ENCODE data around the gene SNAP25.

The SNAP25 gene

DNA sequence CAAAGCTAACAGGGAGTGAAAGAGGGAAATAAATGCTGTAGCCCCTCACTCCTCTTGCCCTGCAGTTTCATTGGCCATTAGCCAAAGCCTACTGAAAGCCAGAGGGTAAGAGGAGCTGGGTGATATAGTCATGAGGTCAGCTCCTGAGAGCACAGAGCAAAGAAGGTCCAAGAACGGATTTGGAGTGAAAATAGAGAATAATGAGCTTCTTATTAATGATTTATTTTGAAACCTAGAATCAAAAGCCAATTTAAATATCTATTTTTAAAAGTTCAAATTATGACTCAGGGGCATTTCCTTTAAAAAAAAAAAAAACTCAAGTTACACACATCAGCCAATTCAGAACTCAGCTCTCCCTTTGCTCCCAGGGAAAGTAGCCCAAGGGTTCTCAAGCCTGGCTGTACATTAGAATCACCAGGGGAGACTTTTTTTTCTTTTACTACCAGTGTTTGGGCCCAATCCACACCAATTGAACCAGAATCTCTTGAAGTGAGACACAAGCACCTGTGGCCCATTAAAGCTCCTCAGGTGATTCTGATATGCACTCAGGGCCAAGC, 79.1 kb downstream of the SNAP25 start:
- Histone ChIP-seq H3K36me3 (no peaks in the 10 kb centered on the region), H3K4me1 (peaks cover 0 to 41% (median 0%) of the 10 kb centered on the region in 4 donors), H3K27ac (peak overlapping the region in 1 of 2 donors; percentile 17), H3K4me3 (no peak overlapping the region), H3K9me3 (no peaks in the 10 kb centered on the region), H3K27me3 (no peaks in the 10 kb centered on the region)
- TF ChIP-seq, protein P1, sequence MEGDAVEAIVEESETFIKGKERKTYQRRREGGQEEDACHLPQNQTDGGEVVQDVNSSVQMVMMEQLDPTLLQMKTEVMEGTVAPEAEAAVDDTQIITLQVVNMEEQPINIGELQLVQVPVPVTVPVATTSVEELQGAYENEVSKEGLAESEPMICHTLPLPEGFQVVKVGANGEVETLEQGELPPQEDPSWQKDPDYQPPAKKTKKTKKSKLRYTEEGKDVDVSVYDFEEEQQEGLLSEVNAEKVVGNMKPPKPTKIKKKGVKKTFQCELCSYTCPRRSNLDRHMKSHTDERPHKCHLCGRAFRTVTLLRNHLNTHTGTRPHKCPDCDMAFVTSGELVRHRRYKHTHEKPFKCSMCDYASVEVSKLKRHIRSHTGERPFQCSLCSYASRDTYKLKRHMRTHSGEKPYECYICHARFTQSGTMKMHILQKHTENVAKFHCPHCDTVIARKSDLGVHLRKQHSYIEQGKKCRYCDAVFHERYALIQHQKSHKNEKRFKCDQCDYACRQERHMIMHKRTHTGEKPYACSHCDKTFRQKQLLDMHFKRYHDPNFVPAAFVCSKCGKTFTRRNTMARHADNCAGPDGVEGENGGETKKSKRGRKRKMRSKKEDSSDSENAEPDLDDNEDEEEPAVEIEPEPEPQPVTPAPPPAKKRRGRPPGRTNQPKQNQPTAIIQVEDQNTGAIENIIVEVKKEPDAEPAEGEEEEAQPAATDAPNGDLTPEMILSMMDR (IDR thresholded peaks at IDR 0.05) = no peak
- intact Hi-C loops (cut with DNase I; ENCODE audit: low total_unique reads) = no loop called here
- no peak for DNase-seq

DNA sequence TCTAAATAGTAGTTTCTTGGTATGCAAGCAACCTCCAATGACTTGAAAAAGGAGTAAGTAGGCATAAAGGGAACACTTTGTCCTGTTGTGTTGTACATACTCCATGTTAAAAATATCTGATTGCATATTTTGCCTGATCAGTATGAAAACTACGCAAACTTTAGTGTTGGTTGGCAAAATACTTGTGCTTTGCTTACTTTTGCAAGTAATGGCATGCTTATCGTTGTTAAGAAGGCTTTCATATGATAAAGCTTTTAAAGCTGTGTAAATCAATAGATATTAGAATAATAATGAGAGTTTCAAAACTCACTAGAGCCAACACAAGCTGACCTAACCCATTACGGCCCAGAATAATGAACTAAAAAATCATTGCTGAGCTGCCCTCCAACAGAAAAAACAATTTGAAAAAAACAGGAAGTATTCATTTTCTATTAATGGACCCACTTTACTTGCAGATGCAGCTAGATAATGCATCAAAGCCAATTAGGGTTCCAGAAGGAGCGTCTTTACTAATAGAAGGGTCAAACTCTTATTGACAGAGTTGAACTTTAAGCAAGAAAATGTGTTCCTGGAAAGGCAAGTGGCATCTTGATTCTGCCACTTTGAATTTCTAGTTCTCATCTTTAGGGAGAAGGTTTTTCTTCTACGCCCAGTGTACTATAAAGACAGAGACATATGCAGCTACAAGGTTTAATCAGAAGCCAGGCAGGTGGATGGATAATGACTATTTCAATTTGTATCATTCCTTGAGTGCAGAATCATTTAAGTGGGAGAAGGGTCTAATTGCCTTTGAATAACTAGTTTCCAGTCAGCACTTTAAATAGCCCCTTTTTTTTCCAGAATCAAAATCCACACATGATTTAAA, 82.2 kb downstream of the SNAP25 start:
- H3K36me3 ChIP-seq = no peaks in the 10 kb centered on the region

GRCh38 chr20:10303852-10304251, 85.2 kb downstream of the SNAP25 start:
- H3K4me1 ChIP-seq = peaks cover 0 to 38% (median 5%) of the 10 kb centered on the region in 4 donors
- TF ChIP-seq, protein P1 (IDR thresholded peaks at IDR 0.05) = no peak
- H3K27me3 ChIP-seq = no peaks in the 10 kb centered on the region
- H3K27ac ChIP-seq = no peak overlapping the region
- no peak overlapping the region for H3K4me3 ChIP-seq
- no peaks in the 10 kb centered on the region for H3K36me3 ChIP-seq
- H3K9me3 ChIP-seq = no peaks in the 10 kb centered on the region
- no peak for DNase-seq
- intact Hi-C loops (cut with DNase I; ENCODE audit: low total_unique reads) = no loop called here

More for the DNA sequence above, 82.2 kb downstream of the SNAP25 start:
- DNase-seq = no peak
- peak overlapping the region; percentile 15 to 39 for H3K27ac ChIP-seq
- H3K9me3 ChIP-seq = no peaks in the 10 kb centered on the region
- no peak overlapping the region for H3K4me3 ChIP-seq
- TF ChIP-seq, protein P1 (IDR thresholded peaks at IDR 0.05) = no peak
- intact Hi-C loops (cut with DNase I; ENCODE audit: low total_unique reads) = no loop called here
- peaks cover 0 to 41% (median 0%) of the 10 kb centered on the region in 4 donors for H3K4me1 ChIP-seq
- no peaks in the 10 kb centered on the region for H3K27me3 ChIP-seq

DNA sequence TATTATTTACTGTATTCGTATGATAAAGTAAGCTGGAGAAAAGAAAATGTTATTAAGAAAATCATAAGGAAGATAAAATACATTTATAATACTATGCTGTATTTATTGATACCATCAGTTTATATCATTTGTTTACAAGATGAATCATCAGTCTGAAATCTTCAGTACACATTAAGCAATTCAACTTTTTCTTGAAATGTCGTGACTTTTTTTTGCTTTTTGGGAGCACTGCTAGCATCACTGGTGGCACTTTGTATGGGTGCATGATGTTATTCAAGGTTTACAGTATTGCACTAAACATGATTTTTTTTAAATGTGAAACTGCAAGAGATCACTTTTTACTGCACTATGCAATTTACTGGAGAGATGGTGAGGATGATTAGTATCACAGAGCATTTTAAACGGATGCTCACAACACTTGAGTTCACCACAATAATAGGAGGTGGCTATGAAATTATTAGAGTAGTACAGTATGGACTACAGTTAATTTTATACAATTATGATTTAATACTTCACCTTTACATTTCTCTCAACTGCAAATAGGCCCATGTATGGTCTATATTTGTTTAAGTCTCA, 85.9 kb downstream of the SNAP25 start:
- Histone ChIP-seq H3K4me1 (peaks cover 0 to 37% (median 6%) of the 10 kb centered on the region in 4 donors), H3K4me3 (no peak overlapping the region), H3K9me3 (no peaks in the 10 kb centered on the region), H3K27me3 (no peaks in the 10 kb centered on the region), H3K36me3 (no peaks in the 10 kb centered on the region), H3K27ac (no peak overlapping the region)
- intact Hi-C loops (cut with DNase I; ENCODE audit: low total_unique reads) = no loop called here
- TF ChIP-seq, protein P1 (IDR thresholded peaks at IDR 0.05) = no peak
- DNase-seq = no peak

- H3K4me3 ChIP-seq = no peak overlapping the region
- TF ChIP-seq, protein P1 (IDR thresholded peaks at IDR 0.05) = no peak
- H3K27ac ChIP-seq = no peak overlapping the region
- no peak for DNase-seq
- intact Hi-C loops (cut with DNase I; ENCODE audit: low total_unique reads) = no loop called here
- no peaks in the 10 kb centered on the region for H3K36me3 ChIP-seq
- peaks cover 0 to 26% (median 7%) of the 10 kb centered on the region in 4 donors for H3K4me1 ChIP-seq
- no peaks in the 10 kb centered on the region for H3K9me3 ChIP-seq
- H3K27me3 ChIP-seq = no peaks in the 10 kb centered on the region
Measured at GRCh38 chr20:10306440-10307358, 88.1 kb downstream of the SNAP25 start.
